MM.1S (cell line): Measurements from ENCODE around the gene NDUFS8.

ENCODE experiments used
- DNase-seq: peaks from one replicate; pipeline ENCODE4 v3.0.0-alpha.2; 2015
- H2AFZ ChIP-seq: fragments of 300-600 bp; sonication (generic); 2 replicates; pipeline ENCODE4 v1.6.0; 2016; ENCODE audit warnings: antibody characterized with exemption, low read length
- H3F3A ChIP-seq: fragments of 300-600 bp; sonication (generic); 2 replicates; pipeline ENCODE4 v1.6.1; 2016; ENCODE audit warnings: mild to moderate bottlenecking, antibody characterized with exemption, low read length, moderate library complexity, mixed read lengths; ENCODE audit not compliant: insufficient read depth
- H3K27ac ChIP-seq: fragments of 300-600 bp; sonication (generic); 2 replicates; pipeline ENCODE4 v1.5.1; 2016; ENCODE audit warnings: mild to moderate bottlenecking, low read length
- H3K27me3 ChIP-seq: fragments of 300-600 bp; sonication (generic); replicated peaks from 2 replicates; pipeline ENCODE4 v1.6.0; 2016; ENCODE audit warnings: low read length; ENCODE audit not compliant: insufficient read depth
- H3K36me3 ChIP-seq: fragments of 300-600 bp; sonication (generic); replicated peaks from 2 replicates; pipeline ENCODE4 v1.6.1; 2016; ENCODE audit warnings: mild to moderate bottlenecking, low read length, mixed read lengths; ENCODE audit not compliant: insufficient read depth
- H3K4me1 ChIP-seq: fragments of 300-600 bp; sonication (generic); 2 replicates; pipeline ENCODE4 v1.6.1; 2016; ENCODE audit warnings: low read length, mixed read lengths
- H3K4me2 ChIP-seq: fragments of 300-600 bp; sonication (generic); 2 replicates; pipeline ENCODE4 v1.6.0; 2016; ENCODE audit warnings: low read depth, low read length
- H3K4me3 ChIP-seq: fragments of 300-600 bp; sonication (generic); 2 replicates; pipeline ENCODE4 v1.5.1; 2016; ENCODE audit warnings: low read length, mixed read lengths
- H3K79me2 ChIP-seq: fragments of 300-600 bp; sonication (generic); 2 replicates; pipeline ENCODE4 v1.6.1; 2016; ENCODE audit warnings: mixed run types, low read length, mixed read lengths
- H3K9ac ChIP-seq: fragments of 300-600 bp; sonication (generic); 2 replicates; pipeline ENCODE4 v1.6.1; 2016; ENCODE audit warnings: low read length, mixed read lengths
- H3K9me2 ChIP-seq: fragments of 300-600 bp; sonication (generic); replicated peaks from 2 replicates; pipeline ENCODE4 v1.6.1; 2016; ENCODE audit warnings: mild to moderate bottlenecking, low read length, mixed read lengths; ENCODE audit not compliant: insufficient read depth
- H3K9me3 ChIP-seq: fragments of 300-600 bp; sonication (generic); replicated peaks from 2 replicates; pipeline ENCODE4 v1.6.1; 2016; ENCODE audit warnings: mild to moderate bottlenecking, low read length, mixed read lengths; ENCODE audit not compliant: insufficient read depth
- H4K20me1 ChIP-seq: fragments of 300-600 bp; sonication (generic); 2 replicates; pipeline ENCODE4 v1.6.1; 2016; ENCODE audit warnings: mild to moderate bottlenecking, low read length, moderate library complexity, mixed read lengths; ENCODE audit not compliant: insufficient read depth
- EZH2 ChIP-seq: fragments of 300-600 bp; sonication (generic); optimal IDR thresholded peaks from 2 replicates; pipeline ENCODE3; 2017; ENCODE audit warnings: low read depth, mild to moderate bottlenecking, antibody characterized with exemption, low read length, mixed read lengths
- EZH2phosphoT487 ChIP-seq: fragments of 300-600 bp; sonication (generic); IDR thresholded peaks from 2 replicates; pipeline ENCODE4 v1.6.1; 2018; ENCODE audit warnings: antibody characterized with exemption, low read length
- TF ChIP-seq, protein P1 (sequence below): fragments of 300-600 bp; sonication (generic); IDR thresholded peaks from 2 replicates; pipeline ENCODE4 v1.5.1; 2016; ENCODE audit warnings: antibody characterized with exemption, low read length, mixed read lengths

Gene NDUFS8

DNA sequence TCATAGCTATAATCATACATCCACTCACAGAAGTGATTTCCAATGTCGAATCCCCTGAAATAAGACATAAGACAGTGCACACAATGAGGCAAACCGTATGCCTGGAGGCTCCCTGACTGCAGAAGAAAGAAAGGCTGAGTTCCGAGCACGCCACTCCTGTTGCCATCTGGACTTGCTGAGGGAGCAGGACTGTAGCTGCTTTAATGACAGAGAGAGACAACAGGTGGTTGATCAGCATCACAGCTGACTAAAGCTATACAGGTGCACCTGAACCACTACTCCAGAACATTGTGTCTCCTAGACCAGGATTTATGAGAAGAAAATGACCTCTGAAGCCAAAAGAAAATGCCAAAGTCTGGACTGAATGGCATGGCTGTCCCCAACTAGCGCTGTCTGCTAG lies 35.4 kb downstream of the NDUFS8 start:
- no peaks in the 10 kb centered on the region for H3K79me2 ChIP-seq
- TF ChIP-seq EZH2phosphoT487, result no peak
- TF ChIP-seq EZH2, result no peak
- TF ChIP-seq, protein P1, sequence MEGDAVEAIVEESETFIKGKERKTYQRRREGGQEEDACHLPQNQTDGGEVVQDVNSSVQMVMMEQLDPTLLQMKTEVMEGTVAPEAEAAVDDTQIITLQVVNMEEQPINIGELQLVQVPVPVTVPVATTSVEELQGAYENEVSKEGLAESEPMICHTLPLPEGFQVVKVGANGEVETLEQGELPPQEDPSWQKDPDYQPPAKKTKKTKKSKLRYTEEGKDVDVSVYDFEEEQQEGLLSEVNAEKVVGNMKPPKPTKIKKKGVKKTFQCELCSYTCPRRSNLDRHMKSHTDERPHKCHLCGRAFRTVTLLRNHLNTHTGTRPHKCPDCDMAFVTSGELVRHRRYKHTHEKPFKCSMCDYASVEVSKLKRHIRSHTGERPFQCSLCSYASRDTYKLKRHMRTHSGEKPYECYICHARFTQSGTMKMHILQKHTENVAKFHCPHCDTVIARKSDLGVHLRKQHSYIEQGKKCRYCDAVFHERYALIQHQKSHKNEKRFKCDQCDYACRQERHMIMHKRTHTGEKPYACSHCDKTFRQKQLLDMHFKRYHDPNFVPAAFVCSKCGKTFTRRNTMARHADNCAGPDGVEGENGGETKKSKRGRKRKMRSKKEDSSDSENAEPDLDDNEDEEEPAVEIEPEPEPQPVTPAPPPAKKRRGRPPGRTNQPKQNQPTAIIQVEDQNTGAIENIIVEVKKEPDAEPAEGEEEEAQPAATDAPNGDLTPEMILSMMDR, result no peak

DNA sequence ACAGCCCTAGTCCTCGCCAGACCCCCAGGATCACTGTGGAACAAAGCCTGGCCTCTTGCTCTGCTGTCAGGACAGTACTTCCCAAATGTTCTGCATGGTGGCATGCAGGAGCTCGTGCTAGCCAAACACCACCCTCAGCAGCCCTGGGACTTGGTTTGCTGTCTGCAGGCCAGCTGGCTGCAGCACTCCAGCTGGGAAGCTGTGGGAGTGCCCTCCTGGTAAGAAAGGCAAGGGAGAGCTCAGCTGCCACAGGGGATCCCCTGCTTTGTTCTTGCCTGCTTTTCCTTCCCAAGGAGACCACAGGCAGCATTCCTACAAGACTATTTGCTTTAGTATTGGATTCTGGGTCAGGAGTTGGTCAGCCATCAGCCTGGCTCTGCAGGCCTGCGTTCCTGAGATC lies 36.3 kb downstream of the NDUFS8 start:
- H3K27ac ChIP-seq, result no peak overlapping the region
- no peaks in the 10 kb centered on the region for H3K9me2 ChIP-seq
- no peak for DNase-seq
- TF ChIP-seq EZH2 (no peak), EZH2phosphoT487 (no peak)
- TF ChIP-seq, protein P1, result no peak
- no peaks in the 10 kb centered on the region for H3K27me3 ChIP-seq
- no peak overlapping the region for H3K9ac ChIP-seq
- no peaks in the 10 kb centered on the region for H4K20me1 ChIP-seq
- H3K9me3 ChIP-seq, result no peaks in the 10 kb centered on the region
- H3K79me2 ChIP-seq, result no peaks in the 10 kb centered on the region
- no peaks in the 10 kb centered on the region for H3K4me1 ChIP-seq
- no peak overlapping the region for H2AFZ ChIP-seq
- 0 out of 2 replicates have a peak, but pooled peaks cover 2% of the 10 kb centered on the region for H3K36me3 ChIP-seq
- no peak overlapping the region for H3K4me3 ChIP-seq
- no peak overlapping the region for H3K4me2 ChIP-seq
- H3F3A ChIP-seq, result no peaks in the 10 kb centered on the region

More for the DNA sequence above, 35.4 kb downstream of the NDUFS8 start:
- Histone ChIP-seq H3K4me1 (no peaks in the 10 kb centered on the region), H3K4me2 (no peak overlapping the region), H3K9ac (no peak overlapping the region), H3K9me3 (no peaks in the 10 kb centered on the region), H3F3A (no peaks in the 10 kb centered on the region), H4K20me1 (no peaks in the 10 kb centered on the region), H3K27ac (no peak overlapping the region), H3K27me3 (no peaks in the 10 kb centered on the region), H3K9me2 (no peaks in the 10 kb centered on the region), H2AFZ (no peak overlapping the region), H3K4me3 (no peak overlapping the region), H3K36me3 (0 out of 2 replicates have a peak, but pooled peaks cover 2% of the 10 kb centered on the region)
- no peak for DNase-seq

DNA sequence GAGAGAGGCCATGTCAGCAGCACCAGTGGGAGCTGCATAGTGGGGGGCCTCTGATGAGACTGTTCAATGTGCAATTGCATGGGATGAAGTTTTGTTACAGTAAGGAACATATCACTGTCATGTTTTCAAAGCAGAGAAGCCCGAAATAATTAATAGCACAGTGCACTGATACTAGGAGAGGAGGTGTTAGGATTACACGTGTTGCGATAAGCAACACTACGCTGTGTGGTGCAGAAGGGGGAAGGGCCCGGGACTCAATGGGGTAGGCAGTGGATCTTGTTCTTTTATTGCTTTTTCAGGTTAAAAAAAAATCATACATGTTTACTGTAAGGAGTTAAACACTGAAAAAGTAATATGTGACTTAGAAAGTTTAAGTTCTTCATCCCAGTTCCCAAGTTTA lies 37.5 kb downstream of the NDUFS8 start:
- Histone ChIP-seq H3K4me2 (no peak overlapping the region), H4K20me1 (no peaks in the 10 kb centered on the region), H3K27me3 (no peaks in the 10 kb centered on the region), H3K27ac (no peak overlapping the region), H3K9ac (no peak overlapping the region), H3K9me3 (no peaks in the 10 kb centered on the region), H3F3A (no peaks in the 10 kb centered on the region), H3K4me3 (no peak overlapping the region), H2AFZ (no peak overlapping the region), H3K9me2 (no peaks in the 10 kb centered on the region), H3K36me3 (0 out of 2 replicates have a peak, but pooled peaks cover 2% of the 10 kb centered on the region), H3K4me1 (no peaks in the 10 kb centered on the region), H3K79me2 (no peaks in the 10 kb centered on the region)
- TF ChIP-seq EZH2phosphoT487 (no peak), EZH2 (no peak)
- TF ChIP-seq, protein P1, result no peak
- DNase-seq, result no peak
